ENCODE results near the gene CEBPB.
A peak's percentile ranks its signal among the peaks of the same experiment; 100 is the strongest.
"Not testable (repeated sequence)": the region's sequence is repeated elsewhere in the genome, so short reads cannot be mapped to it uniquely, and the experiment has no call there.

CEBPB gene

GRCh38 chr20:50194831-50195523 lies 4.3 kb downstream of the CEBPB start:
- peak overlapping the region; percentile 96 for H3K27ac ChIP-seq (ENCODE audit: low read length)
- H3K27me3 ChIP-seq (ENCODE audit: control insufficient read depth in 1 of 2, insufficient read depth in 2 of 2, low read length in 2 of 2) = no peaks in the 10 kb centered on the region
- H3K9ac ChIP-seq (ENCODE audit: low read length in 2 of 2) = no peak overlapping the region
- H3K4me3 ChIP-seq (ENCODE audit: low read length in 2 of 2) = peak overlapping the region in 1 of 2 donors; percentile 98
- H3K36me3 ChIP-seq (ENCODE audit: control insufficient read depth in 2 of 2, insufficient read depth in 2 of 2, low read length in 2 of 2) = peaks cover 11 to 14% of the 10 kb centered on the region in 2 donors
- H3K9me3 ChIP-seq (ENCODE audit: control insufficient read depth in 2 of 2, low read length in 2 of 2) = no peaks in the 10 kb centered on the region
- peaks cover 25% of the 10 kb centered on the region for H3K4me1 ChIP-seq (ENCODE audit: control insufficient read depth, insufficient read depth, low read length)

DNA sequence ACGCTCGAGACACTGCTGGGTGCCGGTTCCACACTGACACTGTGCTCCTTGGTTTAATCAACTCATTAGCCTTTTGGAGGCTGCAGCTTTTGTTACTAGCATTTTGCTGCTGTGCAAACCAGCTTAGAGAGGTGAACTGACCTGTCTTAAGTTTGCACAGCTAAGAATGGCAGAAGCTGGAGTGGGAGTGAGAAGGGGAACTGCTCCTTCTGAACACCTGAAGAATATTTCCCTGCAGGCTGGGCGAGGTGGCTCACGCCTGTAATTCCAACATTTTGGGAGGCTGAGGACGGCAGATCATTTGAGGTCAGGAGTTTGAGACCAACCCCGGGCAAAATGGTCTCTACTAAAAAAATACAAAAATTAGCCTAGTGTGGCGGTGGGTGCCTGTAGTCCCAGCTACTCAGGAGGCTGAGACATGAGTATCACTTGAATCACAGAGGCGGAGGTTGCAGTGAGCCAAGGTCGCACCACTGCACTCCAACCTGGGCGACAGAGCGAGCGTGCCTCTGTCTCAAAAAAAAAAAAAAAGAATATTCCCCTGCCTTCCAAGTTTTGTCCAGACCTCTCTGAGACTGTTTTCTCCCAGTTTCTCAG lies 5.0 kb downstream of the CEBPB start:
- no peak overlapping the region for H3K9ac ChIP-seq (ENCODE audit: low read length in 2 of 2)
- no peaks in the 10 kb centered on the region for H3K27me3 ChIP-seq (ENCODE audit: control insufficient read depth in 1 of 2, insufficient read depth in 2 of 2, low read length in 2 of 2)
- no peak overlapping the region for H3K4me3 ChIP-seq (ENCODE audit: low read length in 2 of 2)
- H3K27ac ChIP-seq (ENCODE audit: low read length) = no peak overlapping the region
- H3K9me3 ChIP-seq (ENCODE audit: control insufficient read depth in 2 of 2, low read length in 2 of 2) = no peaks in the 10 kb centered on the region
- peaks cover 11 to 14% of the 10 kb centered on the region in 2 donors for H3K36me3 ChIP-seq (ENCODE audit: control insufficient read depth in 2 of 2, insufficient read depth in 2 of 2, low read length in 2 of 2)
- H3K4me1 ChIP-seq (ENCODE audit: control insufficient read depth, insufficient read depth, low read length) = peaks cover 25% of the 10 kb centered on the region

GRCh38 chr20:50196248-50196647 lies 5.6 kb downstream of the CEBPB start:
- Histone ChIP-seq H3K4me1 (ENCODE audit: control insufficient read depth, insufficient read depth, low read length) (peaks cover 25% of the 10 kb centered on the region), H3K9ac (ENCODE audit: low read length in 2 of 2) (no peak overlapping the region), H3K9me3 (ENCODE audit: control insufficient read depth in 2 of 2, low read length in 2 of 2) (no peaks in the 10 kb centered on the region), H3K4me3 (ENCODE audit: low read length in 2 of 2) (no peak overlapping the region), H3K27ac (ENCODE audit: low read length) (no peak overlapping the region), H3K27me3 (ENCODE audit: control insufficient read depth in 1 of 2, insufficient read depth in 2 of 2, low read length in 2 of 2) (no peaks in the 10 kb centered on the region), H3K36me3 (ENCODE audit: control insufficient read depth in 2 of 2, insufficient read depth in 2 of 2, low read length in 2 of 2) (peaks cover 11 to 14% of the 10 kb centered on the region in 2 donors)

DNA sequence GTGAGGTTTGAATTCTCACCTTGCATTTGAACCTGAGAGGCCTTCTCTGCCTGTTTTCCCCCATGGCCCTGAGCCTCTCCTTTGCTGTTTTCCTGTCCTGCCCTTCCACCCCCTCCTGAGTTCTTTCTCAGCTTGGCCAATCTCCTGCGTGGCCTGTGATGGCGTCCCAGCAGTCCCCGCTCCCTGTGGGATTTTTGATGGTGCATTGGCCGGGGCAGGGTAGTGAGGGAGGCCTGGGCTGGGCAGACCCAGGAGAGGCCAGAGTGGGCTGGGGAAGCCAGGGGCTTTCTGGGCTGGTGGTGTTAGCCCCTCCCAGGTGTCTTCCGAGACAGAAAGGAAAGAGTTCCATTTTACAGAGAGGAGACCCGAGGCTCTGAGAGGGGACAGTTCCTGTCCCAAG lies 6.3 kb downstream of the CEBPB start:
- Histone ChIP-seq H3K36me3 (ENCODE audit: control insufficient read depth in 2 of 2, insufficient read depth in 2 of 2, low read length in 2 of 2) (peaks cover 11 to 14% of the 10 kb centered on the region in 2 donors), H3K27me3 (ENCODE audit: control insufficient read depth in 1 of 2, insufficient read depth in 2 of 2, low read length in 2 of 2) (no peaks in the 10 kb centered on the region), H3K4me1 (ENCODE audit: control insufficient read depth, insufficient read depth, low read length) (peaks cover 25% of the 10 kb centered on the region), H3K9me3 (ENCODE audit: control insufficient read depth in 2 of 2, low read length in 2 of 2) (no peaks in the 10 kb centered on the region), H3K4me3 (ENCODE audit: low read length in 2 of 2) (no peak overlapping the region), H3K27ac (ENCODE audit: low read length) (no peak overlapping the region), H3K9ac (ENCODE audit: low read length in 2 of 2) (no peak overlapping the region)

- H3K9me3 ChIP-seq (ENCODE audit: control insufficient read depth in 2 of 2, low read length in 2 of 2) = no peaks in the 10 kb centered on the region
- H3K27ac ChIP-seq (ENCODE audit: low read length) = no peak overlapping the region
- peaks cover 11 to 14% of the 10 kb centered on the region in 2 donors for H3K36me3 ChIP-seq (ENCODE audit: control insufficient read depth in 2 of 2, insufficient read depth in 2 of 2, low read length in 2 of 2)
- H3K4me3 ChIP-seq (ENCODE audit: low read length in 2 of 2) = no peak overlapping the region
- no peaks in the 10 kb centered on the region for H3K27me3 ChIP-seq (ENCODE audit: control insufficient read depth in 1 of 2, insufficient read depth in 2 of 2, low read length in 2 of 2)
- H3K4me1 ChIP-seq (ENCODE audit: control insufficient read depth, insufficient read depth, low read length) = peaks cover 25% of the 10 kb centered on the region
- H3K9ac ChIP-seq (ENCODE audit: low read length in 2 of 2) = no peak overlapping the region
These were observed 7.0 kb downstream of the CEBPB start for GRCh38 chr20:50197463-50198179.

GRCh38 chr20:50198180-50198666 lies 7.6 kb downstream of the CEBPB start:
- Histone ChIP-seq H3K27ac (ENCODE audit: low read length) (no peak overlapping the region), H3K9ac (ENCODE audit: low read length in 2 of 2) (no peak overlapping the region)

GRCh38 chr20:50198716-50199115 lies 8.1 kb downstream of the CEBPB start:
- Histone ChIP-seq H3K27me3 (ENCODE audit: control insufficient read depth in 1 of 2, insufficient read depth in 2 of 2, low read length in 2 of 2) (no peaks in the 10 kb centered on the region), H3K36me3 (ENCODE audit: control insufficient read depth in 2 of 2, insufficient read depth in 2 of 2, low read length in 2 of 2) (peaks cover 10 to 11% of the 10 kb centered on the region in 2 donors), H3K4me1 (ENCODE audit: control insufficient read depth, insufficient read depth, low read length) (peaks cover 15% of the 10 kb centered on the region), H3K9me3 (ENCODE audit: control insufficient read depth in 2 of 2, low read length in 2 of 2) (peaks cover 0 to 5% of the 10 kb centered on the region in 2 donors), H3K27ac (ENCODE audit: low read length) (no peak overlapping the region), H3K9ac (ENCODE audit: low read length in 2 of 2) (no peak overlapping the region), H3K4me3 (ENCODE audit: low read length in 2 of 2) (no peak overlapping the region)

More at GRCh38 chr20:50198180-50198666, 7.6 kb downstream of the CEBPB start:
- peaks cover 20% of the 10 kb centered on the region for H3K4me1 ChIP-seq (ENCODE audit: control insufficient read depth, insufficient read depth, low read length)
- H3K9me3 ChIP-seq (ENCODE audit: control insufficient read depth in 2 of 2, low read length in 2 of 2) = peaks cover 0 to 2% of the 10 kb centered on the region in 2 donors
- no peak overlapping the region for H3K4me3 ChIP-seq (ENCODE audit: low read length in 2 of 2)
- no peaks in the 10 kb centered on the region for H3K27me3 ChIP-seq (ENCODE audit: control insufficient read depth in 1 of 2, insufficient read depth in 2 of 2, low read length in 2 of 2)
- peaks cover 11 to 14% of the 10 kb centered on the region in 2 donors for H3K36me3 ChIP-seq (ENCODE audit: control insufficient read depth in 2 of 2, insufficient read depth in 2 of 2, low read length in 2 of 2)

DNA sequence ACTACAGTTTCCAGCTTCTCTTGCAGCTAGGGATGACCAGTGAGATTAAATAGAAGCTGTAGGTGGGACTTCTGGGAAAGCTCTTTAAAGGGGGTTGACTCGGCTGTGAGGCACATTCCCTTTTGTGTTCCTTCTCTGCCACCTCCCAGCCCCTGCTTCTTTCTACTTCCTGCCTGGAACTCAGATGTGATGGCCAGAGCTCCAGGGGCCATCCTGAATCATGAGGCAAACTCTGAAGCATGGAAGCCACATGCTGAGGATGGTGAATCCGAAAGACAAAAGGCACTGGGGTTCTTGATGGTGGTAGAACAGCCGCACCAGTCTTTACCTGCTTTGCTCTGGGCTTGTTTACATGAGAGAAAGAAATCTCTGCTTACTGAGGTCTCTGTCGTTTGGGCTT lies 9.1 kb downstream of the CEBPB start:
- Histone ChIP-seq H3K4me3 (ENCODE audit: low read length in 2 of 2) (no peak overlapping the region), H3K9ac (ENCODE audit: low read length in 2 of 2) (no peak overlapping the region), H3K9me3 (ENCODE audit: control insufficient read depth in 2 of 2, low read length in 2 of 2) (peaks cover 0 to 7% of the 10 kb centered on the region in 2 donors), H3K27ac (ENCODE audit: low read length) (no peak overlapping the region), H3K36me3 (ENCODE audit: control insufficient read depth in 2 of 2, insufficient read depth in 2 of 2, low read length in 2 of 2) (peaks cover 3 to 6% of the 10 kb centered on the region in 2 donors), H3K4me1 (ENCODE audit: control insufficient read depth, insufficient read depth, low read length) (peaks cover 6% of the 10 kb centered on the region), H3K27me3 (ENCODE audit: control insufficient read depth in 1 of 2, insufficient read depth in 2 of 2, low read length in 2 of 2) (no peaks in the 10 kb centered on the region)

DNA sequence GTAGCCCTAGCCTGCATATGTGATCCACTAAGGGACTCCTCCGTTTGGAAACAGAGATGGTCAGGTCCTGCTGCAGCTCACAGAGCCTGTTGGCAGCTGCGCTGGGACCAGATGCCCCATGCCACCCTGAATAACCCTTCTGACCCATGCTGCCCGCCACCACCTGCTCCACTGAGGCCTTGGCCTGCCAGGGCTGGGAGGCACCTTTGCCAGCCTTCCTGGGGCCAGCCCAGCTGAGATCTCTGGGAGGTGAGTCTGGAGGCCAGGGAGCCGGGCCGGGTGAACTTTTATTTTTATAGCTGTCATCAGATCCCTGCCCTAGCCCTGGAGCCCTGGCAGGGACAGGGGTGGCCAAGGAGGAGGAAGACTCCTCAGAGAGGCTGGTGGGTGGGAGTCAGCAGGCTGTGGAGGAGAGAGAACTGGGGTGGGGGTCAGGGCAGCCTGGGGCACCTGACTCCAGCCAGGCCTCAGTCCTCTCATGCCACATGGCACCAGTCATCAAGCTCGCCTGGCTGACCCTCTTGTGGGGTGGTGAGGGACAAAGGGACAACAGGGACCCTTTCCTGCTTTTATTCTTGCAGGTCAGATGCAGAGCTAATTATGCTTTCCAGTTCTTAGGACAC lies 10.0 kb downstream of the CEBPB start:
- H3K4me3 ChIP-seq (ENCODE audit: low read length in 2 of 2) = no peak overlapping the region
- H3K36me3 ChIP-seq (ENCODE audit: control insufficient read depth in 2 of 2, insufficient read depth in 2 of 2, low read length in 2 of 2) = peaks cover 0 to 4% of the 10 kb centered on the region in 2 donors
- peaks cover 0 to 7% of the 10 kb centered on the region in 2 donors for H3K9me3 ChIP-seq (ENCODE audit: control insufficient read depth in 2 of 2, low read length in 2 of 2)
- no peaks in the 10 kb centered on the region for H3K27me3 ChIP-seq (ENCODE audit: control insufficient read depth in 1 of 2, insufficient read depth in 2 of 2, low read length in 2 of 2)
- no peaks in the 10 kb centered on the region for H3K4me1 ChIP-seq (ENCODE audit: control insufficient read depth, insufficient read depth, low read length)
- no peak overlapping the region for H3K9ac ChIP-seq (ENCODE audit: low read length in 2 of 2)
- no peak overlapping the region for H3K27ac ChIP-seq (ENCODE audit: low read length)

- not testable (repeated sequence) for H3K4me3 ChIP-seq (ENCODE audit: low read length in 2 of 2); H3K9ac ChIP-seq (ENCODE audit: low read length in 2 of 2); H3K9me3 ChIP-seq (ENCODE audit: control insufficient read depth in 2 of 2, low read length in 2 of 2); H3K27me3 ChIP-seq (ENCODE audit: control insufficient read depth in 1 of 2, insufficient read depth in 2 of 2, low read length in 2 of 2); H3K27ac ChIP-seq (ENCODE audit: low read length); H3K4me1 ChIP-seq (ENCODE audit: control insufficient read depth, insufficient read depth, low read length); H3K36me3 ChIP-seq (ENCODE audit: control insufficient read depth in 2 of 2, insufficient read depth in 2 of 2, low read length in 2 of 2)
These were observed 11.1 kb downstream of the CEBPB start for GRCh38 chr20:50201710-50202109.
